HG02571 (cell line): ENCODE data around the gene SARDH.

ENCODE experiments used
- ATAC-seq: cut with Tn5 transposase; IDR thresholded peaks from one replicate; pipeline ENCODE4 v1.9.1; 2021; ENCODE audit warnings: mild to moderate bottlenecking, moderate library complexity; ENCODE audit not compliant: unreplicated experiment

Gene SARDH, protein sequence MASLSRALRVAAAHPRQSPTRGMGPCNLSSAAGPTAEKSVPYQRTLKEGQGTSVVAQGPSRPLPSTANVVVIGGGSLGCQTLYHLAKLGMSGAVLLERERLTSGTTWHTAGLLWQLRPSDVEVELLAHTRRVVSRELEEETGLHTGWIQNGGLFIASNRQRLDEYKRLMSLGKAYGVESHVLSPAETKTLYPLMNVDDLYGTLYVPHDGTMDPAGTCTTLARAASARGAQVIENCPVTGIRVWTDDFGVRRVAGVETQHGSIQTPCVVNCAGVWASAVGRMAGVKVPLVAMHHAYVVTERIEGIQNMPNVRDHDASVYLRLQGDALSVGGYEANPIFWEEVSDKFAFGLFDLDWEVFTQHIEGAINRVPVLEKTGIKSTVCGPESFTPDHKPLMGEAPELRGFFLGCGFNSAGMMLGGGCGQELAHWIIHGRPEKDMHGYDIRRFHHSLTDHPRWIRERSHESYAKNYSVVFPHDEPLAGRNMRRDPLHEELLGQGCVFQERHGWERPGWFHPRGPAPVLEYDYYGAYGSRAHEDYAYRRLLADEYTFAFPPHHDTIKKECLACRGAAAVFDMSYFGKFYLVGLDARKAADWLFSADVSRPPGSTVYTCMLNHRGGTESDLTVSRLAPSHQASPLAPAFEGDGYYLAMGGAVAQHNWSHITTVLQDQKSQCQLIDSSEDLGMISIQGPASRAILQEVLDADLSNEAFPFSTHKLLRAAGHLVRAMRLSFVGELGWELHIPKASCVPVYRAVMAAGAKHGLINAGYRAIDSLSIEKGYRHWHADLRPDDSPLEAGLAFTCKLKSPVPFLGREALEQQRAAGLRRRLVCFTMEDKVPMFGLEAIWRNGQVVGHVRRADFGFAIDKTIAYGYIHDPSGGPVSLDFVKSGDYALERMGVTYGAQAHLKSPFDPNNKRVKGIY

DNA sequence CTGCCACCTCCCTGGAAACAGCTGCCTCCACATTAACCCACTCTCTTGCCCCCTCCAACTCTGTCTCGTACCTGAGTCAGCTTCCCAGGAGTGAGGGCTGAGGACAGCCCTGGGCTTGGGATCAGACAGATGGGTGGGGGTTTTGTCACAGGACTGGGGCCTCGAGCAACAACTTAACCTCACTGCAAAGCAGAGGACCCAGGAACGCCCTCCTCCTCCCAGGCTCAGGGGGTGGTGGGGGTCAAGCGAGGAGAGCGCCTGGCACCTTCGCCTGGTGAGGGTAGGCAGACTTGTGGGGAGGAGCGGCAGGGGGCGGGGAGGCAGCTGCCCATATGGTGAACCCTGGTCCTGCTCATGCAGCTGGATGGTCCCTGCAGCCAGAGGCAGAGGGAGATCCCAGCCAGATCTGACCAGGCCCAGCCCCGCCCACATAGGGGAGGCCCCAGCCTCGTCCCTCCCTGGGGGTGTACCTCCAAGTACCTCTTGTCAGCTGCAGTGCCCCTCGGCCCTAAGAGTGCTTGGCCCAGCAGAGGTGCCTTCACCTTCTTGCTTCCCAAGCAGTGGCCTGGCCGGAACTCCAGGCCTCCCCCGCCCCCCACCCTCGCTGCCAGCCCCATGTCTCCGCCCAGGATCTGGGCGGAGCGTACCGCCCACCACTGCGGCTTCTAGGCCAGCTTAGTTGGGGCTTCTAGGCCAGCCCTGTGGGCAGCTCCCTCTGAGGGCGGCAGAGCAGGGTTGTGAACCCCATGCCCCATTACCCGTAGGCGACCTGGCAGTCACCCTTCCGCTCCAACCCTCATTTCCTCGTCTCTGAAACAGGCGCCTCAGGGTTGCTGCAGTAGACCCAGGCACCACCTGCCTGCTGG, at the start of gene SARDH:
SARDH (minus strand) TSS at position 579 of the 866 bp plus-strand sequence. CDS start 4,179 bp downstream, outside the sequence.
- no peak for ATAC-seq

DNA sequence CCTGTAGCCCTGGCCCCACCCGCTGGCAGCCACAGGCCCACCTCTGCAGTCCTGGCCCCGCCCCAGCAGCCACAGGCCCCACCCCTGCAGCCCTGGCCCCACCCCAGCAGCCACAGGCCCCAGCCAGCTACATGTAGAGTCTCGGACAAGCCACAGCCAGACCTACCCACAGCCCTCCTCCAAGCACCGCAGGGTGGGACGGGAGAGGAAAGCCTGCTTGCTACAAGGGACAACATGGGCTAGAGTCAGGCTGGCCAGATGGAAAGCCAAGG, 49.5 kb upstream of the SARDH start:
- ATAC-seq = no peak

DNA sequence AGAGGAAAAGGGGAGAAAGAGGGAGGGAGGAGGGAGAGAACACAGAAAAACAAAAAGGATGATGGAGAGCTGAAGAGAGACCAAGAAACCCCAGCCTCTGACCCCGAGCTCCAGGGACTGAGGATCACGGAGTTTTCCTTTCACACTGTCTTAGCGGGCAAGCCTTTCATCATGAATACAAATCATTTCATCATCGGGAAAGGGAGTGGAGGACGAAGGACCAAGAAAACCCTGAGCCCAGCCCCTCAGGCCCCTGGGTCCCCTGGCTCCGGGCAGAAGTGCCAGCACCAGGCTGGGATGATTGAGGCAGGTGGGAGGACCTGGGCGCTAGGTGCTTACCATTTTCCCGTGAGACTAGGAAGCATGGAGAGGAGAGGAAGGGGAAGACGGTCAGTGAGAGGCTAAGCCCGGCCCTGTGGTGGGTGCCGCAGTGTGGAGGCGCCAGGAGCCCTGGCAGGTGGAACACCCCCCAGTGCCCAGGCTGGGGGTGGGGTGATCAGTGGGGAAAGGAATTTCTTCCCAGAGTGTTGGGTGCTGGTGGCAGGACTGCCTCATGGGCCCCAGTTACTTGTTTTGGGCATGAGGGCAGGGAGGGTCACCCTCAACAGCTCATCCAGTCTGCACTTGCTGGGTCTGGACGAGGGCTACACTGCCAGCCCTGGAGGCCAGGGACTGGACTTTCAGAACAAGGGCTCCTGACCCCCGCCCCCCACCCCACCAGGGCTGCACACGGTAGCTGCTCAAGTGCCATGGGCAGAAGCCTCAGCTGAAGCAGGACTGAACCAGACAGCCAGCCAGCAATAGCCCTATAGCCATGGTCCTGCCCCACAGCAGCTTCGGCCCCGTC, 49.0 kb upstream of the SARDH start:
- ATAC-seq = no peak

DNA sequence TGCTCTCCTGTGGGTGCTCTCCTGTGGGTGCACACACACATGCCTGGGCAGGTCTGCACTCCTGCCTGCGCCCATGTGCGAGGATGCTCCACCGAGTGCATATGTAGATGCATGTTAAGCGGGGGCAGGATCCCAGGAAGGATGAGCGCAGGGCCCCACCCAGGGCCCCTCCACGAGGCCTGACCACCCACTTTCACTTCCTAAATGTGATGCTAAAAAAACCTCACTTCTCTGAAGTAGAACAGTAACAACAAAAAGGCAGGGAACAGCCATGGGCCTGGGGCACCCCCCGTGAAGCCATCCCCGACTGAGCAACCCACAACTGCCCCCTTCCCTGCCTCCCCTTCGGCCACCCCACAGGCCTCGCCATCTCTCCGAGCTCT, 48.2 kb upstream of the SARDH start:
- ATAC-seq = no peak

DNA sequence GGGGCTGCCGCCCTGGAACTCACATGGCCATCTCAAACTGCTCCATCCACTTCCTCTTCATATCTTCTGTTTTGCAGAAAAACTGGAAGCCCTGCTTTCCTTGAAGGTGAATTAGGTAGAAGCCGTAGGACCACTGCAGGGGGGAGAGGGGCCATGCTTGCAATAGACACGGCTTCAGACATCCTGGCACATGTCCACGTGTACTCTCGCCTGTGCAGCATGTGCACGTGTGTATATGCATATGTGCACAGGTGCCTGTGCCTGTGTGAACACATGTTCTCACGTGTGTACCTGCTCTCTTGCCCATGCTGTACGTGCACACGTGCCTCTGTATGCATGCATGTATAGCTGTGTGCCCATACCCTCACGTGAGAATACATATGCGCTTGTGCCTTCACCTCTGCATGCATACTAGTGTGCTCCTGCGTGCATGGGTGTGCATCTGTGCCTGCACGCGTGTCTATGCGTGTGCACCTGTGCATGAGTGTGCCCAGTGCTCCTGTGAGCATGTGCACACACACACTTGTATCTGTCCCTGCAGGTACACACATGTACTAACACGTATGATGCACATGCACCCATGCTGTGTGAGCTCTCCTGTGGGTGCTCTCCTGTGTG, 47.7 kb upstream of the SARDH start:
- ATAC-seq = no peak

DNA sequence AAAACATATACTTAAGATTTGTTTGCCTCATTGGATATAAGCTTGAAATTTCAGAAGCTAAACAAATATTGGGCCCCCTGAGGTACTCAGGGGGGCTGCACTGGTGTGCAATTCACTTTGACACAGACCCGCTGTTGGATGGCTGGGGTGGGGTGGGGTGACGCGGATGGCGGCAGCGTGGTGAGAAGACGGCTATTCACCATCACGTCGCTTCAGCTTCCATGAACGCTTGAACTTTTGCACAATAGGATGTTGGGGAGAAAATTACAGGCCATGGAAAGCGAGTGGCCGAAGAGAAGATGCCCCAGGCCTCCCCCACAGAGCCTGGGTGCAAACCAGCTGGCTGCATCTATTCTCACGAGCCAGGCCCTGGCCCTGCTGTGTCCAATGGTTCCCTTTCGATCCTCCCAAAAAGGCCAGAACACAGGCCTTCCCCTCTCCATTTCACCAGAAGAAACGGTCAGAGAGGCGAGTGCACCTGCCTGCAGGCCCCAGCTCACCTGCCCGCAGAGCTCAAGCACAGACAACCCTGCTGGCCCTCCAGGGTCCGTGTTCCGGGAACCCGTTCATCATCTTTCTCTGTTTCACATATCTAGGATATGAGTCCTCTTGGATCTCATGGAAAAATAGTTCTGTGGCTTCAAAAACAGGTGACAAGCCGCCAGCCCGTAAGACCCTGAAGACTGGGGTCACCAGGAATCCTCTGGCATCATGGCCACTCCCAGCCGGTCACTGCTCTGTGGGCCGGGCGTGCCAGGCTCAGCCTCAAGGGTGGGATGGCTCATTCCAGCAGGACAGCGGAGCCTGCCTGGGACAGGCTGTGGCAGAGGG, 46.8 kb upstream of the SARDH start:
- no peak for ATAC-seq

DNA sequence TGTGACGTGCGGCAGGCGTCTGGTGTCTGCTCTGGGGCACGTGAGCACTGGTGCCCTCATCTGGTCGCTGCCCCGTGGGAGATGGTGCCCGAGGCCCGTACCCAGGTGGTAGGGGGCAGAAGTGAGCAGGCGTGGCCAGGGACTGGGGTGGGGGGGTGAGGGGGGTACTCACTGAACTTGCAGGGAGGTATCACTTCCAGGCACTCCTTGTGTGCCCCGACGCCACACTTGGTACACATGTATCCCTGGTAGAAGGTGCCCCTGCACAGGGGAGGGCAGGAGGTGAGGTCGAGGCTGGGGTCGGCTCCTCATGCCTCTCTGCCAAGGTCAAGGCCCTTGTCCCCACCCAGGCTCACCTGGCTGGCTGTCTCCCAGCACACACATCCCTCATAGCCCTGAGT, 45.2 kb upstream of the SARDH start:
- no peak for ATAC-seq

DNA sequence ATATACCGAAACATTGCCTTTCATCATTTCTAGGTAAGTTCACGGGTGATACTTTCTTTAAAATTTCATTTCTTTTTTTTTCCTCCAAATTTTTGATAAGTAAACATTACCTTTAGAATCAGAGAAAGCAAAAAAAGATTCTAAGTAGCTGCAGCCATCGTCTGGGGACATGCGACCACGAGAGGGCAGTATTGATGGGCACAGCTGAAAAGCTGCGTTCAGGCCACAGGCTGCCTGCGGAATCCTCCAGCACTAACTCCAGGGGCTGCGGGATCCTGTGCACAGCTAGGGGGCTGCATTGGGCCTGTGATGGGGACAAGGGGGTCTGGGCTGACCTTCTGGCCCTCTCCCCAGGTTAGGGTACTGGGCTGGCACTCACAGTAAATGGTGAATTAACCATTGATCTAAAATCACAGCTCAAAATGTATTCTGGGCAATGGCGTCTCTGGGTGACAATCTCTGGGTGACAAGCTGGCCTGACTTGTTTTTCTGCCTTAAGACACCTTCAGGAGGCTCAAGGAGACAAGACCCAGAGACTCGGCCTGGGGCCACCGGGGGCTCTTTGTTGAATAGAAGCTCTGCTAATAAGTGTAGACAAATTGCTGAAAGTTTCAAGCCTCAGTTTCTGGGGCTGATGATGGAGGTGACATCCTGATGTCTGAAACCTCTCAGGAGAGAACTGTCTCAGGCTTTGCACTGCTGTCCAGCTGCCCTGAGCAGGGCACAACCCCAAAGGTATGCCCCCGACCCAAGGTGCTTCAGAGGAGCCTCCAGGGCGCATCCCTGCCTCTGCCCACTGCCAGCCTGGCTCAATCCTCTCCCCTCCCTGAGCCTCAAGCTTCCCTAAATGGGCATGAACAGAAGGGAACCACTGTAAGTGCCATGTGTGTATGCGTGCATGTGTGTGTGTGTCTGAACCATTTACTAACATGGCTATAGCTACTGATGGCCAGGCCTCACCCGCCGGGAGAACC, 44.3 kb upstream of the SARDH start:
- ATAC-seq = no peak

DNA sequence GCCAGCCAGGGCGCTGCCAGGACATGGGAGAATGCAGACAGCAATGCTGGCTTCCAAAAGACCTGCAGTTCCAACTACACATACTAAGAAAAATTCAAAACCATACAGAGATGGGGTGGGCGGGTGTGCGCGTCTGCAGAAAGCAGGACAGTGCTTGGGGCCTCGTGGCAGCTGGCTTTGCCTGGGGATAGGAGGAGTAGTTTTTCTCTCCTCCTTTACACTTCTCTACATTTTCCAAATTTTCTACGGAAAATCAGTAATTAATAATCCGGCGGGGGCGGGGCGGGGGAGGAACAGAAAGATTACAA, 43.6 kb upstream of the SARDH start:
- ATAC-seq = no peak

DNA sequence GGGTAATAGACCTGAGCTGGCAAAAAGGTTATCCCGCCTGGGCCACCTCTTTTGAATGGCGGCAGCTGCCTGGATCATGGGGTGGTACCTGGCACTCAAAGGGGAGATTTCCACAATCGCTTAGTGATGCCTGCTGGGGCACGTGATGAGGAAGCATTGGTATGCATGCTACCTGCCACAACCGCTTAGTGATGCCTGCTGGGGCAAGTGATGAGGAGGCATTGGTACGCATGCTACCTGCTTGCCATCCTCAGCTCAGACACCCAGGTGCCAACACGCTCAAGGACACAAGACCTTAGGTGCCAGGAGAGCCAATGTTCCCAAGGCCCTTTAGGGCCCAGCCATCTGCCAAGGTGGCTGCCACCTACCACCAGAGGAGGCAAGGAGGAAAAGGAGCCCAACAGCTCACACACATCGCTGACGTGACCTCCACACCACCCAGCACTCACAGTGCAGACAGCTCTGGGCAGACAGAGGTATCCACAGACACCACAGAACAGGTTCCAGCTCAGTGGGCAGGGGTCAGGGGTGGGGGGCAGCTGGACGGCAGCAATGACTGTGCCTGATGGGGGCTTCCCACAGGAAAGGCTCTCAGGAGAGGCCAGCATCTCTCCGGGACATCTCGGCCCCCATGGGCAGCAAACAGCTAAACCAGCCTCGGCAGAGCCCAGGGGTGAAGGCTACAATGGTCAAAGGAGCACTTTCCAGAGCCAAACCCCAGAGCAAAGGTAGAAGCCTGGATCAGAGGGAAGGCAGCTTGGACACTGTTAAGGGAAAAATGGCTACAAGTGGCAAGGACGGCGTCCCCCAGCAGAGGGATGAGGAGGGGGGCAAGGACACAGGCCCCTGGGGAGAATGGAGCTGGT, 43.0 kb upstream of the SARDH start:
- ATAC-seq = no peak

DNA sequence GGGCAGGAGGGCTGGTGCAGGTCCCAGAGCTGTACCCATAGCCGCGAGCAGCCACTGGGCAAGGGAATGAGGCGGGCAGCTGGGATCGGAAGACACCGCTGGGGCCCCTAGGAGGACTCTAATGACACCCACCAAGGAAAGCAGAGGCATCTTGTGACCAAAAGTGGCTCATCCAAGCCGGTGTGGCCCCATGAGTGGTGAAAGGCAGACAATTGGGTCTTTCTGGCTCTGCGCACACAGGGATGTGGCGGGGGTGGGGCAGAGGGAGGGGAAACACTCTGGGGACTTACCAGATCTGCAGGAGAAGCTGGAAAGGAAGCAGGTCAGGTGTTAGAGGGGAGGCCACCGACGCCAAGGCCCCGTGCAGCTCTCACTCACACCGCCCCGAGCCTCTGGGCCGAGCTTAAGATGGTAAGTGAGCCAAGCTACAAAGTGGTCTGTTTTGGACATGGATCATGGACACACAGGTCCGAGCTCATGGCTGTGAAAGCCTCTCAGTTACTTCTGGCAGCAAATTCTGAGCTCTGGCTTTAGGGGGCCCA, 42.3 kb upstream of the SARDH start:
- ATAC-seq = no peak

DNA sequence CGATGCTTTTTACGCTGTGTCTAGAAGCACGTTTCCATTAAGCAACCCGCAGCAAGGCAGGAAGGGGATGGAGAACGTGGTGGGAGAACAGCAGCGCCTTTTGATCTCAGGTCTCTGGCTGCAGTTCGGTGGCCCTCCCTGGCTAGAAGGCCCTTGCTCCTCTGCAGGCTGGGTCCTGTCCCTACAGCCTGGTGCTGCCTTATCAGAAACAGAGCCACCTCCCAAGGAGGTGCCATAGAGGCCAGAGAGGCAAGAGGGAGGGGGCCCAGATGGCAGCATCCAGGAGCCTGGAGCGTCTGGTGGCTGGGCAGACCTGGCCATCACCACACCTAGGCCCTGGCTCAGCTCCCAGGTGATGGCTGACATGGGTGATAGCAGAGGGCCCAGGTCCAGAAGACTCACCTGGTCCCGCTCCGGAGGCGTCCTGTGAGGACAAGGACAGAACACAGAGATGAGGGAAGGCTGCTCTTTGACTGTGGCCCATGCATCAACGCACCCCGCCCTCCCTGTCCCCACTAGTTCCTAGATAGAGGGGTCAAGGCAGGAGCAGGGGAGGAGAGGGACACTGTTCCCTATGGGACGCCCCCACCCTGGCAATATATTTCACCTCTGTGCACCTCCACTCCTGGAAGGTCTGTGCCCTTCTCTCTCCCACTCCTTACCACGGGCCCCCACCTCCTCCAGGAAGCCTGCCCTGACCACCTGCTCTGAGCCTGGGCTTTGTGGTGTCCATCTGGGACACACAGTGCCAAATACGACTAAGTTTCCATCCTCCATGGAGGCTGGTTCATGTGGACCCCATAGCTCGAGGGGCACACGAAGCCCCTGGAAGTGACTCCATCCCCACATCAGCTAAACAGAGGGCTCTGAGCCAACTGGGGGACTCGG, 41.6 kb upstream of the SARDH start:
- ATAC-seq = no peak

DNA sequence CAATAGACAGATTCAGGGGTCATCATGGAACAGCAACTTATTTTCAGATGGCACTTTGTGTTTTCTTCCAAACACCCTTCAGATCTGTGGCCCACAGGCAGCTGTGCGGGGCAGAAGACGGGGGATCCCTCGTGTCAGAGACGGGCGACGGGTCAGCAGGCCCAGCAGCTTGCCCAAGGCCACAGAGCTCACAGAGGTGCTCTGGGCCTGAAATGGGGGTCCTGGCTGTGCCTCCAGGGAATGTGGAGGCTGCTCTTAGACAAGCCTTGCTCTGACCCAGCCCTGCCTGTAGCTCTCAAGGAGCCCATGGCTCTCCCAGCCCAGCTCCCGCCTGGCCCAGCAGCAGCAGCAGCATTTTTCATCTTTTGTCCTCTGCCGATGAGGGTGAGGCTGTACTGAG, 40.9 kb upstream of the SARDH start:
- ATAC-seq = no peak

DNA sequence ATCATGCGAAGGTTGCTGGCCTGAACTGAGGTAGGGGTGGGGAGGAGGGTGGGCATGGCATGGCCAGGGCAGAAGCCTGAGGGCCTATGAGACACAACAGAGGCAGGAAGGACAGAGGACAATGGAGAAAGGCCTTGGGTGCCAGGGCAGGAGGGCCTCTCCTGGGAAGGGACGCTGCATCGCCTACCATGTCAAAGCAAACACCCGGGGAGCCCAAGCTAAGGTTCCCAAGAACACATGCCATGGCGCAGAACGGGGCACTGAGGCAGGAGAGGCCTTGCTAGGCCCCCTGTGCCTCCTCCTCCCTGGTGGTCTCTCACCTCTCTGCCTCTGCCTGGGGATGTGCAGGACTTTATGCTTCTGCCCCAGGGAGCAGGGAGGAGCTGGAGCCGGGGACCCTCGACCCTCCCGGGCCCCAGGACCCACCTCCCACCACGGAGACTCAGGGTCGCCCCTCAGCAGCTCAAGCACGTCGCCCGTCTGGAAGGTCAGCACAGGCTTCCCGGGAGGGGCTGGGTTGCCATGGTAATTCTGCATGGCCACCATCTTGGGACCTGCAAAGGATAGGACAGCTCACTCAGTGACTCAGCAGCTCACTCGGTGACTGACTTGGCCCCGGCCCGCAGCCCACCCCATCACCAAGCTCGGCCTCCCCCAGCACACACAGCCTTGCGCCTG, 40.3 kb upstream of the SARDH start:
- ATAC-seq = no peak

DNA sequence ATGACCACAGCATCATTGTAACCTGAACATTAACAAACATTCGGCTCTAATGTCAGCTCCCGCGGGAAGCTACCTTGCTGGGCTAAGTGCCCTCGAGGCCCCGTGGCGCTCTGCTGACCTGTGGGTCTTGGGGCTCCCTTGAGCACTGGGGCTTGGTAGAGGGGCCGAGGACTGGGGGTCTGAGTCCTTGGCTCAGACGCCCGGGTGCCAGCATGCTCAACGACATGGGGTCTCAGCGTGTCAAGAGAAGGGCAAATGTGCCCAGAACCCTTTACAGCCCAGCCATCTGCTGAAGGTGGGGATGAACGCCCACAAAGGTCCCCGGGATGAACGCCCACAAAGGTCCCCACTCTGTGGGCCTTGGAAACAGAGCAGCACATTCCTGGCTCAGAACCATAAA, 39.7 kb upstream of the SARDH start:
- no peak for ATAC-seq
